HL-60 (cell line): ENCODE results near the gene GID4.

ENCODE experiments used
- CTCF ChIP-seq: IDR thresholded peaks from one replicate; pipeline ENCODE4 v1.5.1; 2011; ENCODE audit warnings: low read length, control low read depth, inconsistent platforms; ENCODE audit not compliant: insufficient read depth
- POLR2AphosphoS5 ChIP-seq: IDR thresholded peaks from 2 replicates; pipeline ENCODE4 v1.6.1; 2012; ENCODE audit warnings: low read depth
- REST ChIP-seq: IDR thresholded peaks from 2 replicates; pipeline ENCODE4 v1.6.1; 2012; ENCODE audit warnings: low read depth; ENCODE audit not compliant: insufficient replicate concordance

GRCh38 chr17:18025945-18026776 is 13.0 kb upstream of the GID4 start:
- TF ChIP-seq CTCF = no peak
- TF ChIP-seq POLR2AphosphoS5 = no peak
- no peak for TF ChIP-seq REST
